B cell (primary cell): Measurements from ENCODE around the gene XRCC3. TPM values are rescaled to one million over a fixed set of nuclear protein-coding genes. Genes with fewer than 3 reads are reported as not detected.

ENCODE experiments used
- ATAC-seq: fragments of 200-7000 bp; cut with Tn5 transposase; one replicate; pipeline ENCODE4 v1.10.0; 2021; ENCODE audit warnings: low read depth, mild to moderate bottlenecking, moderate number of reproducible peaks, moderate library complexity
- CTCF ChIA-PET: fragments of 350-600 bp; sonication (Branson Sonifier 250); formaldehyde crosslinking; loops from one replicate; lab custom pipeline; 2021; ENCODE audit warnings: antibody characterized with exemption, inconsistent platforms; lab: Charles Lee
- POLR2A ChIA-PET: fragments of 350-600 bp; sonication (Branson Sonifier 250); formaldehyde crosslinking; loops from one replicate; lab custom pipeline; 2021; ENCODE audit warnings: antibody characterized with exemption; lab: Charles Lee
- DNase-seq: peaks from one replicate; pipeline ENCODE4 v3.0.0; 2013
- H2AFZ ChIP-seq: 2 replicates; pipeline ENCODE4 v1.6.1; 2012; ENCODE audit warnings: mild to moderate bottlenecking, low read depth, low read length; ENCODE audit not compliant: insufficient read depth, poor library complexity, severe bottlenecking
- H3K27ac ChIP-seq, 2 donors: 1 replicate in 1 of 2; 2 replicates in 1 of 2; pipeline ENCODE4 v1.5.1; 2012 to 2013; ENCODE audit warnings: low read length in 2 of 2, mild to moderate bottlenecking in 2 of 2, moderate library complexity in 1 of 2
- H3K27me3 ChIP-seq, 4 experiments: fragments of 200-600 bp in 1 of 4; sonication (generic) in 1 of 4; replicated peaks in 1 of 4; 1 replicate in 2 of 4; 2 replicates in 2 of 4; pipeline versions ENCODE4 v1.6.1 to v1.7.0; 2013 to 2016; ENCODE audit warnings: low read length in 3 of 4, mild to moderate bottlenecking in 2 of 4, mixed read lengths in 1 of 4, moderate library complexity in 1 of 4; ENCODE audit not compliant: insufficient read depth in 4 of 4, control insufficient read depth in 3 of 4; ENCODE audit errors: control extremely low read depth in 1 of 4
- H3K36me3 ChIP-seq, 2 experiments: replicated peaks in 1 of 2; 1 replicate in 1 of 2; 2 replicates in 1 of 2; pipeline versions ENCODE4 v1.6.1 to v1.7.1; 2013; ENCODE audit warnings: low read length in 1 of 2; ENCODE audit not compliant: insufficient read depth in 2 of 2, control insufficient read depth in 1 of 2; ENCODE audit errors: control extremely low read depth in 1 of 2, extremely low read depth in 1 of 2
- H3K4me1 ChIP-seq, 2 donors: fragments of 200-600 bp in 1 of 2; sonication (generic) in 1 of 2; 1 replicate in 1 of 2; 2 replicates in 1 of 2; pipeline versions ENCODE4 v1.5.1 to v1.6.1; 2013 to 2017; ENCODE audit warnings: low read length in 2 of 2; ENCODE audit not compliant: control insufficient read depth in 2 of 2, insufficient read depth in 2 of 2
- H3K4me2 ChIP-seq: replicated peaks from 2 replicates; pipeline ENCODE3; 2012; ENCODE audit warnings: mild to moderate bottlenecking, low read depth, low read length; ENCODE audit not compliant: poor library complexity, severe bottlenecking
- H3K4me3 ChIP-seq, 5 experiments: fragments of 200-600 bp in 1 of 5; sonication (generic) in 1 of 5; 1 replicate in 3 of 5; 2 replicates in 2 of 5; pipeline versions ENCODE4 v1.5.1 to v1.7.0; 2011 to 2016; ENCODE audit warnings: low read length in 4 of 5, mild to moderate bottlenecking in 4 of 5, low read depth in 2 of 5, control low read depth in 1 of 5, moderate library complexity in 1 of 5; ENCODE audit not compliant: insufficient read depth in 1 of 5; ENCODE audit errors: control extremely low read depth in 1 of 5, extremely low read depth in 1 of 5
- H3K79me2 ChIP-seq: fragments of 200-600 bp; sonication (generic); one replicate; pipeline ENCODE4 v1.6.0; 2016; ENCODE audit warnings: low read length; ENCODE audit not compliant: control insufficient read depth, insufficient read depth
- H3K9ac ChIP-seq: fragments of 200-600 bp; sonication (generic); 2 replicates; pipeline ENCODE4 v1.6.1; 2017; ENCODE audit warnings: mild to moderate bottlenecking, low read length, moderate library complexity
- H3K9me3 ChIP-seq, 3 donors: one replicate each; pipeline versions ENCODE4 v1.6.1 to v1.7.1; 2013; ENCODE audit warnings: low read length in 2 of 3; ENCODE audit not compliant: control insufficient read depth in 2 of 3, insufficient read depth in 1 of 3; ENCODE audit errors: control extremely low read depth in 1 of 3
- H4K20me1 ChIP-seq: 2 replicates; pipeline ENCODE4 v1.6.0; 2012; ENCODE audit warnings: mild to moderate bottlenecking, low read length; ENCODE audit not compliant: insufficient read depth, control insufficient read depth, poor library complexity, severe bottlenecking
- H3K27ac Mint-ChIP-seq: one replicate; pipeline ENCODE4 v1.8.0; 2021; ENCODE audit warnings: mixed read lengths
- H3K27me3 Mint-ChIP-seq: one replicate; pipeline ENCODE4 v1.8.0; 2021; ENCODE audit warnings: mixed read lengths
- H3K4me1 Mint-ChIP-seq: one replicate; pipeline ENCODE4 v1.8.0; 2021; ENCODE audit warnings: mixed read lengths
- H3K4me3 Mint-ChIP-seq: one replicate; pipeline ENCODE4 v1.8.0; 2021; ENCODE audit warnings: mixed read lengths
- H3K9me3 Mint-ChIP-seq: one replicate; pipeline ENCODE4 v1.8.0; 2022; ENCODE audit warnings: mixed read lengths; ENCODE audit not compliant: insufficient read depth
- EZH2 ChIP-seq: IDR thresholded peaks from 2 replicates; pipeline ENCODE4 v1.6.1; 2012; ENCODE audit warnings: borderline replicate concordance, low read depth, mild to moderate bottlenecking, moderate library complexity, low read length; ENCODE audit not compliant: insufficient read depth, poor library complexity, severe bottlenecking
- WGBS: methylation state at CpG from one replicate; pipeline ENCODE4 v1.1.5; 2013; ENCODE audit warnings: missing lambda C conversion rate; ENCODE audit not compliant: insufficient coverage; 5-methylcytosine and 5-hydroxymethylcytosine counted together
- intact Hi-C: fragments of 100-400 bp; cut with micrococcal nuclease; formaldehyde crosslinking; loops from one replicate; pipeline ENCODE4 v1.10.0; 2022
- polyA plus RNA-seq: library from polyadenylated mRNA; depleted of rRNA; stranded (reverse); fragments of >200 nt; gene quantifications from 2 replicates; pipeline ENCODE4 v1.2.3, GENCODE V29; 2012
- total RNA-seq, 2 donors: library from RNA; stranded (reverse); fragments of 120-200 nt in 1 of 2; gene quantifications; 1 replicate in 1 of 2; 2 replicates in 1 of 2; pipeline versions ENCODE4 v1.2.3 to v1.2.4, GENCODE V29; 2013 to 2022
- TF ChIP-seq, protein P1 (sequence below): fragments of 200-600 bp; IDR thresholded peaks from one replicate; pipeline ENCODE4 v1.8.0; 2022; ENCODE audit warnings: antibody characterized with exemption, mild to moderate bottlenecking

The XRCC3 gene
- total and polyA plus RNA-seq, 2 donors (not counting 1 experiment from before 2014, with no cell fraction given): 18.0 to 19.7 TPM

DNA sequence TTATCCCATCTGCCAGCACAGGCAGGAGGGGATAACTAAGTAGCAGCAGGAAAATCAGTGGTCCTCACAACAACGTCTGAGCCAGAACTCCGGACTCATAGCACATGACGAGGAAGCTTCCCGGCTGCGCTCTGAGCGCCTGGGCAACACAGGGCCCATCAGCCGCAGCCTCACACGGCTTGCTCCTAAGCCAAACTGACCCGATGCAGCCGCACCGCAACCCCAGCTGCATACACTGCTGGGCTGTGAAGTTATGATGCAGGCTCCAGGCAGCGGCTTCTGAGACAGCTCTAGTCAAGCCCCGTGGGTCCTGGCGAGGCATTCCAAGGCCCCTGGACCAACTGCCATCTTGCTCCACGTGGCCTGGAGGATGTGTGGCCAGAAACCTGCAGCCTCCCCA lies 28.4 kb upstream of the XRCC3 start:
- Mint-ChIP-seq H3K9me3 (no peaks in the 10 kb centered on the region), H3K27ac (no peak overlapping the region), H3K4me1 (no peaks in the 10 kb centered on the region), H3K4me3 (no peak overlapping the region), H3K27me3 (no peaks in the 10 kb centered on the region)
- peaks cover 0 to 10% of the 10 kb centered on the region in 2 experiments for H3K36me3 ChIP-seq
- H3K27me3 ChIP-seq: no peaks in the 10 kb centered on the region
- H3K9me3 ChIP-seq: no peaks in the 10 kb centered on the region
- intact Hi-C loops: no loop called here
- no peak overlapping the region for H3K9ac ChIP-seq
- H3K79me2 ChIP-seq: no peaks in the 10 kb centered on the region
- TF ChIP-seq EZH2: no peak
- TF ChIP-seq, protein P1, sequence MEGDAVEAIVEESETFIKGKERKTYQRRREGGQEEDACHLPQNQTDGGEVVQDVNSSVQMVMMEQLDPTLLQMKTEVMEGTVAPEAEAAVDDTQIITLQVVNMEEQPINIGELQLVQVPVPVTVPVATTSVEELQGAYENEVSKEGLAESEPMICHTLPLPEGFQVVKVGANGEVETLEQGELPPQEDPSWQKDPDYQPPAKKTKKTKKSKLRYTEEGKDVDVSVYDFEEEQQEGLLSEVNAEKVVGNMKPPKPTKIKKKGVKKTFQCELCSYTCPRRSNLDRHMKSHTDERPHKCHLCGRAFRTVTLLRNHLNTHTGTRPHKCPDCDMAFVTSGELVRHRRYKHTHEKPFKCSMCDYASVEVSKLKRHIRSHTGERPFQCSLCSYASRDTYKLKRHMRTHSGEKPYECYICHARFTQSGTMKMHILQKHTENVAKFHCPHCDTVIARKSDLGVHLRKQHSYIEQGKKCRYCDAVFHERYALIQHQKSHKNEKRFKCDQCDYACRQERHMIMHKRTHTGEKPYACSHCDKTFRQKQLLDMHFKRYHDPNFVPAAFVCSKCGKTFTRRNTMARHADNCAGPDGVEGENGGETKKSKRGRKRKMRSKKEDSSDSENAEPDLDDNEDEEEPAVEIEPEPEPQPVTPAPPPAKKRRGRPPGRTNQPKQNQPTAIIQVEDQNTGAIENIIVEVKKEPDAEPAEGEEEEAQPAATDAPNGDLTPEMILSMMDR: no peak
- 92% methylated on average over 15 of the region's 15 CpGs for WGBS
- ATAC-seq (no peak), DNase-seq (no peak)
- no peaks in the 10 kb centered on the region for H3K4me1 ChIP-seq
- H2AFZ ChIP-seq: no peak overlapping the region
- POLR2A ChIA-PET: no interaction called here
- H3K27ac ChIP-seq: no peak overlapping the region
- no peak overlapping the region for H3K4me3 ChIP-seq
- no peaks in the 10 kb centered on the region for H4K20me1 ChIP-seq
- CTCF ChIA-PET: no interaction called here
- H3K4me2 ChIP-seq: no peak overlapping the region

DNA sequence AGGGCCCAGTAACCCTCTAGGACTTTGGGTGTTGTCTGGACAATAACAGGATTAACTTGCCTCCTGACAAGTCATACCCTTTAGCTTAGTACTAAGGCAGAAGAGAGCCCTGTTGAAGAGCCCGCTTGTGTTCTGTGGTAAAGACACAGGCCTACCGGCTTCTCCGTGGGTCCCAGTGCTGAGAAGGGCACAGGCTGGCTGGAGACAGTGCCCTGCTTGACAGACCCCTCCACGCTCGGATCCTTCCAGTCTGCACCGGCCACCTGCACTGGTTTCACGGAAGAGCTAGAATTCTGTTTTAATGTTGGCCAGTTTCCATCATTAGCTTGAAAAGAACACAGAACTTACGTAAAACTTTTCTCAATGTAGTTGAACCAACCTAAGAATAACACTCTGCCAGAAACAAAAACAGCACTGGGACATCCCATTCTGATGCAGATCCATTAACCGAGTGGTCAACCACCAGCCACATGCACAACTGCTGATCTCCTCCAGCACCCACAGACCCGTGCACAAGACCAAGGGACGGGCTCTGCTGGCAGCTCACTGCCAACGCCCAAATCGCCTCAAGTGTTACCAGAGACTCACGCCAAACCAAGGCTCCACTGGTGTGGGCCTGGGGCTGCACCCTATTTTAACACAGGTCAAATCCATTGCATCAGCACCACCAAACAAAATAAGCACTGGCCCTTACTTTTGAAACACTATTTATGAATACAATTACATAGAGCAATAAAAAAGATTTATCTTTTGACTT lies 27.4 kb upstream of the XRCC3 start:
- ChIA-PET CTCF (interaction anchor here (0.6 kb wide), 1 partner anchor 150 kb away, joined by 4 read pairs; no protein-coding TSS in a partner anchor), POLR2A (no interaction called here)
- TF ChIP-seq EZH2: no peak
- TF ChIP-seq, protein P1: no peak
- no peaks in the 10 kb centered on the region for H3K27me3 ChIP-seq
- intact Hi-C loops: no loop called here
- H3K9me3 Mint-ChIP-seq: no peaks in the 10 kb centered on the region
- no peaks in the 10 kb centered on the region for H3K9me3 ChIP-seq
- over 99% methylated on average over 12 of the region's 14 CpGs for WGBS
- no peaks in the 10 kb centered on the region for H3K79me2 ChIP-seq
- no peaks in the 10 kb centered on the region for H3K4me1 Mint-ChIP-seq
- no peak overlapping the region for H3K27ac Mint-ChIP-seq
- H2AFZ ChIP-seq: no peak overlapping the region
- no peaks in the 10 kb centered on the region for H3K27me3 Mint-ChIP-seq
- H3K27ac ChIP-seq: no peak overlapping the region
- no peak for ATAC-seq
- no peaks in the 10 kb centered on the region for H4K20me1 ChIP-seq
- peaks cover 0 to 10% of the 10 kb centered on the region in 2 experiments for H3K36me3 ChIP-seq
- no peaks in the 10 kb centered on the region for H3K4me1 ChIP-seq
- no peak overlapping the region for H3K4me3 Mint-ChIP-seq
- H3K4me3 ChIP-seq: no peak overlapping the region
- no peak overlapping the region for H3K4me2 ChIP-seq
- DNase-seq: no peak
- H3K9ac ChIP-seq: no peak overlapping the region
